Uterus (tissue), 4 donors: ENCODE results near the gene GNS. TPM values are rescaled to one million over a fixed set of nuclear protein-coding genes. Genes with fewer than 3 reads are reported as not detected.

Experiments
- DNase-seq, 2 donors: peaks; one replicate each; pipeline ENCODE4 v3.0.0-alpha.2; 2019 to 2020
- H3K27ac ChIP-seq, 2 donors: fragments of 200-600 bp; sonication (generic); 1 replicate in 1 of 2; 2 replicates in 1 of 2; pipeline ENCODE4 v1.5.1; 2016 to 2018
- H3K27me3 ChIP-seq, 2 donors: fragments of 200-600 bp; sonication (generic); one replicate each; pipeline ENCODE4 v1.5.1; 2018 to 2019; ENCODE audit warnings: control low read depth in 1 of 2
- H3K36me3 ChIP-seq, 2 donors: fragments of 200-600 bp; sonication (generic); one replicate each; pipeline ENCODE4 v1.5.1; 2019; ENCODE audit warnings: control low read depth in 1 of 2
- H3K4me1 ChIP-seq, 2 donors: fragments of 200-600 bp; sonication (generic); one replicate each; pipeline ENCODE4 v1.5.1; 2018 to 2019; ENCODE audit warnings: control low read depth in 1 of 2
- H3K4me3 ChIP-seq, 2 donors: fragments of 200-600 bp; sonication (generic); 1 replicate in 1 of 2; 2 replicates in 1 of 2; pipeline ENCODE4 v1.5.1; 2018 to 2019; ENCODE audit warnings: mild to moderate bottlenecking in 1 of 2
- H3K9me3 ChIP-seq, 2 donors: fragments of 200-600 bp; sonication (generic); one replicate each; pipeline ENCODE4 v1.5.1; 2019; ENCODE audit warnings: control low read depth in 1 of 2
- POLR2A ChIP-seq, 2 donors: fragments of 450-650 bp; IDR thresholded peaks; one replicate each; pipeline ENCODE4 v1.6.1; 2016; ENCODE audit warnings: antibody characterized with exemption in 2 of 2, mild to moderate bottlenecking in 1 of 2, moderate library complexity in 1 of 2
- intact Hi-C: fragments of 100-400 bp; cut with DNase I; formaldehyde crosslinking; loops from one replicate; pipeline ENCODE4 v1.15.1; 2023; ENCODE audit warnings: low total_unique reads
- total RNA-seq, 4 donors: library from RNA; depleted of rRNA in 3 of 4; stranded (reverse); fragments of >200 nt in 3 of 4; gene quantifications; one replicate each; pipeline versions ENCODE4 v1.1.0 to v1.2.4, GENCODE V29; 2014 to 2023
- TF ChIP-seq, protein P1 (sequence below), 4 experiments: fragments of 200-600 bp in 2 of 4; fragments of 450-650 bp in 2 of 4; sonication (generic) in 2 of 4; IDR thresholded peaks; one replicate each; pipeline ENCODE4 v1.5.1; 2016 to 2019; ENCODE audit warnings: antibody characterized with exemption in 4 of 4, mild to moderate bottlenecking in 2 of 4, moderate library complexity in 1 of 4
- donor health status: DM: yes; HTN: yes; CAD: no.

GNS gene
- total RNA-seq, 4 donors from 2014 or later, result 71.5 to 148 (median 116) TPM

- no peaks in the 10 kb centered on the region for H3K27me3 ChIP-seq
- intact Hi-C loops, result no loop called here
- H3K4me1 ChIP-seq, result peaks cover 5 to 10% of the 10 kb centered on the region in 2 donors
- TF ChIP-seq POLR2A (IDR thresholded peaks at IDR 0.05), result no peak
- TF ChIP-seq, protein P1, sequence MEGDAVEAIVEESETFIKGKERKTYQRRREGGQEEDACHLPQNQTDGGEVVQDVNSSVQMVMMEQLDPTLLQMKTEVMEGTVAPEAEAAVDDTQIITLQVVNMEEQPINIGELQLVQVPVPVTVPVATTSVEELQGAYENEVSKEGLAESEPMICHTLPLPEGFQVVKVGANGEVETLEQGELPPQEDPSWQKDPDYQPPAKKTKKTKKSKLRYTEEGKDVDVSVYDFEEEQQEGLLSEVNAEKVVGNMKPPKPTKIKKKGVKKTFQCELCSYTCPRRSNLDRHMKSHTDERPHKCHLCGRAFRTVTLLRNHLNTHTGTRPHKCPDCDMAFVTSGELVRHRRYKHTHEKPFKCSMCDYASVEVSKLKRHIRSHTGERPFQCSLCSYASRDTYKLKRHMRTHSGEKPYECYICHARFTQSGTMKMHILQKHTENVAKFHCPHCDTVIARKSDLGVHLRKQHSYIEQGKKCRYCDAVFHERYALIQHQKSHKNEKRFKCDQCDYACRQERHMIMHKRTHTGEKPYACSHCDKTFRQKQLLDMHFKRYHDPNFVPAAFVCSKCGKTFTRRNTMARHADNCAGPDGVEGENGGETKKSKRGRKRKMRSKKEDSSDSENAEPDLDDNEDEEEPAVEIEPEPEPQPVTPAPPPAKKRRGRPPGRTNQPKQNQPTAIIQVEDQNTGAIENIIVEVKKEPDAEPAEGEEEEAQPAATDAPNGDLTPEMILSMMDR (IDR thresholded peaks at IDR 0.05), result no peak
- H3K36me3 ChIP-seq, result no peaks in the 10 kb centered on the region
- no peak overlapping the region for H3K27ac ChIP-seq
- DNase-seq, result no peak
- no peak overlapping the region for H3K4me3 ChIP-seq
- H3K9me3 ChIP-seq, result no peaks in the 10 kb centered on the region
Observed at GRCh38 chr12:64687816-64688215, 71.4 kb downstream of the GNS start.

- H3K4me1 ChIP-seq, result peaks cover 12 to 13% of the 10 kb centered on the region in 2 donors
Observed at GRCh38 chr12:64685605-64686004, 73.6 kb downstream of the GNS start.

GRCh38 chr12:64685050-64685449, 74.2 kb downstream of the GNS start:
- TF ChIP-seq, protein P1 (IDR thresholded peaks at IDR 0.05), result no peak
- TF ChIP-seq POLR2A (IDR thresholded peaks at IDR 0.05), result no peak
- Histone ChIP-seq H3K27me3 (no peaks in the 10 kb centered on the region), H3K4me1 (peaks cover 13 to 16% of the 10 kb centered on the region in 2 donors), H3K4me3 (no peak overlapping the region), H3K36me3 (no peaks in the 10 kb centered on the region), H3K9me3 (no peaks in the 10 kb centered on the region), H3K27ac (no peak overlapping the region)
- DNase-seq, result no peak
- intact Hi-C loops, result no loop called here

More at GRCh38 chr12:64685605-64686004, 73.6 kb downstream of the GNS start:
- intact Hi-C loops, result no loop called here
- Histone ChIP-seq H3K27me3 (no peaks in the 10 kb centered on the region), H3K27ac (no peak overlapping the region), H3K4me3 (no peak overlapping the region), H3K9me3 (no peaks in the 10 kb centered on the region), H3K36me3 (no peaks in the 10 kb centered on the region)
- TF ChIP-seq, protein P1 (IDR thresholded peaks at IDR 0.05), result no peak
- TF ChIP-seq POLR2A (IDR thresholded peaks at IDR 0.05), result no peak
- DNase-seq, result no peak

GRCh38 chr12:64683816-64684543, 75.2 kb downstream of the GNS start:
- no peak overlapping the region for H3K4me3 ChIP-seq
- DNase-seq, result no peak
- peaks cover 13 to 17% of the 10 kb centered on the region in 2 donors for H3K4me1 ChIP-seq
- H3K9me3 ChIP-seq, result no peaks in the 10 kb centered on the region
- no peaks in the 10 kb centered on the region for H3K36me3 ChIP-seq
- intact Hi-C loops, result no loop called here
- no peaks in the 10 kb centered on the region for H3K27me3 ChIP-seq
- H3K27ac ChIP-seq, result peak overlapping the region; percentile 79 to 83
- TF ChIP-seq POLR2A (IDR thresholded peaks at IDR 0.05), result no peak
- TF ChIP-seq, protein P1 (IDR thresholded peaks at IDR 0.05), result no peak

- no peaks in the 10 kb centered on the region for H3K36me3 ChIP-seq
- intact Hi-C loops, result no loop called here
- TF ChIP-seq POLR2A (IDR thresholded peaks at IDR 0.05), result no peak
- TF ChIP-seq, protein P1 (IDR thresholded peaks at IDR 0.05), result no peak
- H3K4me3 ChIP-seq, result no peak overlapping the region
- H3K9me3 ChIP-seq, result no peaks in the 10 kb centered on the region
- H3K27me3 ChIP-seq, result no peaks in the 10 kb centered on the region
- H3K27ac ChIP-seq, result peak overlapping the region; percentile 79 to 83
- H3K4me1 ChIP-seq, result peaks cover 13 to 17% of the 10 kb centered on the region in 2 donors
- peak; percentile 82 to 93 for DNase-seq
Observed at GRCh38 chr12:64682572-64683277, 76.5 kb downstream of the GNS start.
